ENCODE results near the gene TRIM27.
"Not testable (repeated sequence)": the region's sequence is repeated elsewhere in the genome, so short reads cannot be mapped to it uniquely, and the experiment has no call there.

TRIM27 gene

DNA sequence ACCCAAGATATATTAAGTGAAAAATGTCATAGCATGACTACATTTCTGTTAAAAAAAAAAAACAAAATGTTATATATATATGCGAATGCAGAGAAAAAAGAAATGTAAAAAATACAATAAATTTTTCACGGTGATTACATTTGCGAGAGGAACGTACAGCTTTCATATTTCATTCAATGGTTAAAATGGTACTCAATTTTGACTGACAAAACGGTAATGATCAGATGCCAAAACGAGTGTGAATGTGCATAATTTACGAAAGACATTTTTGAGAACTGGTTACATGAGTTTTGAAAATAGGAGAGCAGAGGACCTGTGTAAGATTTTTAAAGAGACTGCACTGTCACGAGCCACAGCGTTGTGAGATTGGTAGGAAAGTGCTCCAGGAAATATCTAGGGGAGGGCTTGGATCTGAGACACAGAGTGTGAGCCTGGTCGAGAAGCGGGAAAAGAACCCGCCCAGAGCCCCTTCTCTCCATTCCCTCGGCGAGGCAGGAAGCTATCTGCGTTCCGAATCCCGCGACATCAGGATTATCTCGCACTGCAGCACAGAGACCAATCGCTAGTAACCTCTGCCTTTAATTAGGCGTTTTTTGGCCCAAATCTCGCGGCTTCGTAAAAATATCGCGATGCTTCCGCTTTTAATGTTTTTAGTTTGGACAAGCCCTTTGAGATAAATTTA lies 28.5 kb downstream of the TRIM27 start:
- DNase-seq = peak; percentile 98

DNA sequence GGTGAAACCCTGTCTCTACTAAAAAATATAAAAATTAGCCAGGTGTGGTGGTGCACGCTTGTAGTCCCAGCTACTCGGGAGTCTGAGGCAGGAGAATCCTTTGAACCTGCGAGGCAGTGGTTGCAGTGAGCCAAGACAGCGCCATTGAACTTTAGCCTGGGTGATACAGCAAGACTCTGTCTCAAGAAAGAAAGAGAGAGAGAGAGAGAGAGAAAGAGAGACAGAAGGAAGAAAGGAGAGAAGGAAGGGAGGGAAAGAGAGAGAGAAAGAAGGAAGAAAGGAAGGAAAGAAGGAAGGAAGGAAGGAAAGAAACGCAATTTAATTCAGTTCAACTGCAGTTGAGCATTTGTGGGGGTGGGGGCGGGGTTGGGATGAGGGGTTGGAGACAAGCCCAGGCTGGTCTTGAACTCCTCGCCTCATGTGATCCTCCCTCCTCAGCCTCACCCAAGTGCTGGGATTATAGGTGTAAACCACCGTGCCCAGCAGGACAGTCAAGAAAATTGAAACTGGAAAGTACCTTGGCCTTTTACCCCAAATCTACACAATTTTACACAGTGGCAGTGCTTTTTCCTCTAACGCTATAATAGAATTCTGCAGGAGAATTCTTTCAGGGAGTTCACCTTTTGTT lies 30.5 kb downstream of the TRIM27 start:
- peak; percentile 10 for DNase-seq

DNA sequence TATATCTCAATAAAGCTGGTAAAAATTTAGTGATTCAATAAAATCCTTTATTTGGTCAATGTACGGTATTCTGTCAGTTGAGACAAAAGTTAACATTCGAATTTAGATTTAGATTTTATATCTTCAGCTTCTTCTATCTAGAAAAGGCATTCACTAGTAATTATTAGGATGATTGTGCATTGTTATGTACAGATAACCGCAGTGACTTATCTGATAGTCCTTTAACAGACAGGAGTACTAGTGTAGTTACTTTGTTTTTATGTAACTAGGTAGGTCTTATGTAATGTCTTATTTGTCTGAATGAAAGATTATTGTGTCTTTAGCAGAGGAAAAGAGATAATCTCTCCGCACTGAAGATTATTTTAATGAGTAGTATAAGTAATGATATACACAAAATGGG lies 31.3 kb downstream of the TRIM27 start:
- no peak for DNase-seq

DNA sequence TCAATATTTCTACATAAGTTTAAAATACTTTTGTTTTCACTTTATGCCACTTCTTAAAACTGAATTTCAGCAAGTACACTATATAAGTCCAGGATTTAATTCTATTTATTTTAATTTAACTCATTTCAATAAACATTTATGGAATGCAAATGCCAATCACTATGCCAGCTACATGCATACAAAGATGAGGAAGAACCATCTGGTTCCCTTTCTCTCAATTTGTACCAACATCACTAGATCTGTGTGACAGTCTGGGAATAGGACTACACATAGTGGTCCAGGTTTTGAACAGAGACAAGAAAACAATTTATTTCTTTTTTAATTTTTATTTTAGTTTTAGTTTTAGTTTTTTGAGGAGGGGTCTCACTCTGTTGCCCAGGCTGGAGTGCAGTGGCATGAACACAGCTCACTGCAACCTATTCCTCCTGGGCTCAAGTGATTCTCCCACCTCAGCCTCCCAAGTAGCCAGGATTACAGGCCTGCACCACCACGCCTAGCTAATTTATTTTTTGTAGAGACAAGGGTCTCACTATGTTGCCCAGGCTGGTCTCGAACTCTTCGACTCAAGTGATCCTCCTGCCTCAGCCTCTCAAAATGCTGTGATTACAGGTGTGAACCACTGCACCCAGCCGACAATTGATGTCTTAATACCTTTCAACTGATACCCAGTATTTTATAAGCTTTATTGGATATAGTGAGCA lies 35.8 kb downstream of the TRIM27 start:
- no peak for DNase-seq

DNA sequence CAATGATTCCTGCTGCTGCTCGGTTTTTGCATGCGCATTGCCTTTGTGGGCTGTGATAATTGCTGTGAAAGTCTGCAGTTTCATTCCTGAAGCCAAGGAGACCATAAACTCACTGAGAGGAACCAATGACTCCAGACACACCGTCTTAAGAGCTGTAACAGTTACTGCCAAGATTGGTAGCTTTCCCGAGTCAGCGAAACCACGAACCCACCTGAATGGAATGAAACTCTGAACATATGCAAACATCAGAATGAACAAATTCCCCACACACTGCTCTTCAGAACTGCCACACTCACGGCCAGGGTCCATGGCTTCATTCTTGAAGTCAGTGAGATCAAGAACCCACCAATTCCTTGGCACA lies 37.7 kb downstream of the TRIM27 start:
- no peak for DNase-seq

DNA sequence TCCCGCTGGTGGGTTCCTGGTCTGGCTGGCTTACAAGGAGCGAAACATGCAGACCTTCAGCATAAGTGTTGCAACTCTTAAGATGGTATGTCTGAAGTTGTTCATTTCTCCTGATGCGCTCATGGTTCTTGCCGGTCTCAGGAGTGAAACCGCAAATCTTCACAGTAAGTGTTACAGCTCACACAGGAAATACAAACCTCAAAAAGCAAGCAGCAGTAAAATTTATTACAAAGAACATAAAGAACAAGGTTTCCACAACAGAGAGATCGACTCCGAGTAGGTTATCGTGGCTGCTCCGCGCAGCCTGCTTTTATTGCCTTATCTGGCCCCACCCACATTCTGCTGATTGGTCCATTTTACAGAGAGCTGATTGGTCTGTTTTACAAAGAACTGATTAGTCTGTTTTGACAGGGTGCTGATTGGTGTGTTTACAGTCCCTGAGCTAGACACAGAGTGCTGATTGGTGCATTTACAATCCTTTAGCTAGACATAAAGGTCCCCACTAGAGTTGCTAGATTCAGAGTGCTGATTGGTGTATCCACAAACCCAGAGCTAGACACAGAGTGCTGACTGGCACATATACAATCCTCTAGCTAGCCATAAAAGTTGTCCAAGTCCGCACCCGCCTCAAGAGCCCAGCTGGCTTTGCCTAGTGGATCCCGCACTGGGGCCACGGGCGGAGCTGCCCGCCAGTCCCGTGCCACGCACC lies 39.2 kb downstream of the TRIM27 start:
- DNase-seq = no peak

DNA sequence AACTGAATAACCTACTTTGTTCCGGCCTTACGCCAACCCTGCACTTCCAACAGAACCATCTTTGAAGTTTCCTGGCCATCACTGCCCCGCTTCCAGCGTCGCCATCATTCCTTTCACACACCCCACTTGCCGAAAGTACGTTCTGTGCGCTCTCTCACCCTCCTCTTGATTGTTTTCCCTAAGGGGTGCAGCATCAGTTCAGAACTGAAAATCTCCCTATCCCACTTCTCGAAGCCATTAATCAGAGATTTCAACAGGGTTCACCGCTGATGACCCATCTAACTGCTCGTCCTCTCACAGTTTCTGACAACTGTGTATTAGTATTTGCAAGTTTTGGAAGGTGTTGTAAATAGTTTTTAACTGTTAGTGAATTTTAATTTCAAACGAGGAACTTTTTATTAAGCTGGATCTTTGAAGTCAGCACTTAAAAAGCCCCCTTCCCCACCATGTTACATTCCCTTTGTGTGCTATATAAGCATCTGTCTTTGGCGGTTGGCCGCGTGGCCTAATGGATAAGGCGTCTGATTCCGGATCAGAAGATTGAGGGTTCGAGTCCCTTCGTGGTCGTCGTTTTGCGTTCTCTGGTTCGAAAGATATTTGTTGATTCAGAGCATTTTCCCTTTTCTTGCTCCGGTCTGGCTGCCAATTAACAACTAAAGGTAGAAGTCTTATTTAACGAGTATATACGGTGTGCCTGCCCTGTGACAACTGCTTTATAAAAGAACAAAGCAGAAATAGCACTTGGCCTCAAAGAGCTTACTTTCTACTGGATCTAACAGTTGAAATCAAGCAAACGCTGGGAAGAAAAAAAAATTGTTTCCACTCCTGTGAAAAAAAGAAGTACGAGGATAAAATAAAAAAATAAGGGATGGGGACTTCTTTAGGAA lies 42.6 kb downstream of the TRIM27 start:
- DNase-seq = peak; percentile 80

DNA sequence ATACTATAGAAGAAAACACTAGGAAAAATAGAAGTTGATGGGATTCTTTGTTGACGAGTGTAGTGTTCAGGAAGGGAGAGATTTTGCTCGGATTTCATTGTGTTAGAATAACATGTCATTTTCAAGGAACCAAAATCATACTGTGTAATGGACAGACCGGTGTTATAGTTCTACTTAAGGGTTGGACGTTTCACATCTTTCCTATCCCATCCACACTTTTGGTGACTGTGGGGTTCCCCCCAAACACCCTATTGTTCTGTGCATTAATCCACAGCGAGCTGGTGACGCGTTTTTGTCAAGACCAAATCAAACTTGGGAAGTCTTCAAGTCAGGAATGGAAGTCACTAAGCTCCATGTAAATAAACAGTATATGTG lies 43.3 kb downstream of the TRIM27 start:
- no peak for DNase-seq

DNA sequence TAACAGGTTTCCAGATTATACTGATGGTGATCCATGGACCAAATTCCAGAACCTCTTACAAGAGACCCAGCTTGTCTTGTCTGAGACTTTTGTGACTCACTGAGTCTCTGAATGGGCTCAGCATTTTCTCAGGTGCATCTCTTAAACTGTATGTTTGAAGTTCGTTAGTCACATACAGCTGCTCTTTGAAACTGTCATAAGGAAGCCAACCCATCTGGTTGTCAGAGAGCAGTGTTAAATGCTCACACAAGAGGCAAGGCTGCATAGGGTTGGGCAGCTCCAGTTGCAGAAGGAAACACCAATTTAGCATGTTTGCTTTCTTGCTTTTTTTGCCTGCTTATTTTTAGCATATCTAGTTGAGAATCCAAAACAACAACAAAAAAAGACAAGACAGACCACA lies 47.1 kb downstream of the TRIM27 start:
- no peak for DNase-seq

DNA sequence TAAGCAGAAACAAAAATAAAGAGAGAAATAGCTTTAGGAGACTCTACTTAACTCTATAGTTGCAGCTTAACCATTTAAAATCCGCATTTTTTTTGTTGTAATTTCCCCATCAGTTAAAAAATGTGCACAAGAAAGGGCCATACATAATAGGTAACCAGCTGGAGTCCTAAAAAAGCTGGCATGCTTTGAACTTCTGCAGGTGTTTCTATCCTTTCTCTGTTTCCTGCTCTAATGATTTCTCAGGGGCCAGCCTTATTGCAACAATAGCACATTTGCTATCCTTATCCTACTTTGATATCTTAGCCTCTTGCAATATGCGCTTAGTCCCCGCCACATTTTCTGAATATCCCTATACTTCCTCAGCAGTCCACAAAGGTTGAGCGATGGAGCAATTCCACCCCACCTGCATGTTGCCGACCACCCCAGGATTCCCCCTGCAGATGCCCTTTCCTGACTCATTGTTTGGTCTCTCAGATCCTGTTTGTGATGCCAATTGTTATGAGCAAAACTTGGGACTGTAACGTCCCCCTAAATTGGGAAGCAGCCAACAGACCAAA lies 48.5 kb downstream of the TRIM27 start:
- DNase-seq = no peak

DNA sequence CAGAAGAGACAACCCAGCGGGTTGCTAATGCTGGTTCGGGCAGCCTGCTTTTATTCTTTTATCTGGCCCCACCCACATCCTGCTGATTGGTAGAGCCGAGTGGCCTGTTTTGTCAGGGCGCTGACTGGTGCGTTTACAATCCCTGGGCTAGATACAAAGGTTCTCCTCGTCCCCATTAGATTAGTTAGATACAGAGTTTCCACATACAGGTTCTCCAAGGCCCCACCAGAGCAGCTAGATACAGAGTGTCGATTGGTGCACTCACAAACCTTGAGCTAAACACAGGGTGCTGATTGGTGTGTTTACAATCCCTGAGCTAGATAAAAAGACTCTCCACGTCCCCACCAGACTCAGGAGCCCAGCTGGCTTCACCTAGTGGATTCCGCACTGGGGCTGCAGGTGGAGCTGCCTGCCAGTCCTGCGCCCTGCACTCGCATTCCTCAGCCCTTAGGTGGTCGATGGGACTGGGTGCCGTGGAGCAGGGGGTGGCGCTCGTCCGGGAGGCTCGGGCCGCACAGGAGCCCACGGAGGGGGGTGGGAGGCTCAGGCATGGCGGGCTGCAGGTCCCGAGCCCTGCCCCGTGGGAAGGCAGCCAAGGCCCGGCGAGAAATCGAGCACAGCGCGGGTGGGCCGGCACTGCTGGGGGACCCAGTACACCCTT lies 51.5 kb downstream of the TRIM27 start:
- not testable (repeated sequence) for DNase-seq

DNA sequence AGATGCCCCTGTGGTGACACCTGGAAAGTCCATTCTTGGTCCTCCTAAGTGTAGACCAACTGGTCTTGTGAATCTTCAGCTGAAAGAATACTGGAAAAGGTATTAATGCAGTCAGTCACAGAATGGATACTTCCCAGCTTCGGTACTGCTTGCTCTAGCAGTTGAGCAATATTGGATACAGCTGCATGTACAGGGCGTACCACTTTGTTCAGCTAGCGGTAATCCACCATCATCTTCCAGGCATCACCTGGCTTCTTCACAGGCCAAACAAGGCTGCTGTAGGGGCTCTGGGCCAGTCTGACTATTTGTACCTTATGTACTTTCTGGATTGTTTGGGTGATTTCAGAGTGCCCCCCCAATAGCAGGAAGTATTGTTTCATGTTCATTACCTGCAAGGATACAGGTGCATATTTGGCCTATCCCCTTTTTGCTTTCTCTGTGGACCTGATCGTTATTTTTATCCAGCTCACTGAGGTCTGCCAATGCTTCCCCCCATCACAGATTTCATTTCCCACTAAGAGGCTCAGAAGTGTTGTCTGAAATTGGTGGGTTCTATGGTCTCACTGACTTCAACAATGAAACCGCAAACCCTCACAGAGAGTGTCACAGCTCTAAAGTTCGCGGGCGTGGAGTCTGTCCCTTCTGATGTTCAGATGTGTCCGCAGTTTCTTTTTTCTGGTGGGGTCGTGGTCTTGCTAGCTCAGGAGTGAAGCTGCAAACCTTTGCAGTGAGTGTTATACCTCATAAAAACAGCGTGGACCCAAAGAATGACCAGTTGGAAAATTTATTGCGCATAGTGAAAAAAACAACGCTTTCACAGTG lies 52.2 kb downstream of the TRIM27 start:
- no peak for DNase-seq

DNA sequence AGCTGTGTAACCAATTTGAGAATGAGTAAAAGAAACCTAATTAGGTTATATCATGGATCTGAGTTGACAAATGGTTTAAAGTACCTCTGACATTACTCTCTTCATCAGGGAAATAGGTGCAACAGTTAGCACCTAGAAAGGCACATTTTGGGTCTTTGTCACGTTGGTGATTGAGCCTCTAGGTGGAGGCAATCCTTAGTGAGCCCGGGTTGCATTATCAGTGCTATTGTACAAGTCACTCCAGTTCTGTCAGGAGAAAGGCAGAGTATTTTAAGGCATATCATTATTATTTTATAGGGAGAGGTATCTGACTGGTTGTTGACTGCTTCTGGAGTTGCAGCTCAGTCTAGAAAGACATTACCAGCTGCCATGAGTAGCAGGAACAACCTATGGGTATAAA lies 54.9 kb downstream of the TRIM27 start:
- no peak for DNase-seq

DNA sequence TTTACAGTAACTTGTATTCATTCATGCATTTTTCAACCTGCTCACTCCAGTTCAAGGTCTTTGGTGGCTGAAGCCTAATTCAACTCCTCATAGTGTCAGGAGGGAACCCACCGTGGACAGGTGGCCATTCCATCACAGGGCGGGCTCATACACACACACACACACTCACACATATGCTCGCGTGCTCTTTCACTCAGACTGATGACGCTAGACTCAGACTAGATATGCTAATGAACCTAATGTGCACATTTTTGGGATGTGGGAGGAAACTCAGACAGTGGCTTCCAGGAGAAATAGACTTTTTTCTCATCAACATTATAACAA lies 56.7 kb downstream of the TRIM27 start:
- DNase-seq = peak; percentile 47

DNA sequence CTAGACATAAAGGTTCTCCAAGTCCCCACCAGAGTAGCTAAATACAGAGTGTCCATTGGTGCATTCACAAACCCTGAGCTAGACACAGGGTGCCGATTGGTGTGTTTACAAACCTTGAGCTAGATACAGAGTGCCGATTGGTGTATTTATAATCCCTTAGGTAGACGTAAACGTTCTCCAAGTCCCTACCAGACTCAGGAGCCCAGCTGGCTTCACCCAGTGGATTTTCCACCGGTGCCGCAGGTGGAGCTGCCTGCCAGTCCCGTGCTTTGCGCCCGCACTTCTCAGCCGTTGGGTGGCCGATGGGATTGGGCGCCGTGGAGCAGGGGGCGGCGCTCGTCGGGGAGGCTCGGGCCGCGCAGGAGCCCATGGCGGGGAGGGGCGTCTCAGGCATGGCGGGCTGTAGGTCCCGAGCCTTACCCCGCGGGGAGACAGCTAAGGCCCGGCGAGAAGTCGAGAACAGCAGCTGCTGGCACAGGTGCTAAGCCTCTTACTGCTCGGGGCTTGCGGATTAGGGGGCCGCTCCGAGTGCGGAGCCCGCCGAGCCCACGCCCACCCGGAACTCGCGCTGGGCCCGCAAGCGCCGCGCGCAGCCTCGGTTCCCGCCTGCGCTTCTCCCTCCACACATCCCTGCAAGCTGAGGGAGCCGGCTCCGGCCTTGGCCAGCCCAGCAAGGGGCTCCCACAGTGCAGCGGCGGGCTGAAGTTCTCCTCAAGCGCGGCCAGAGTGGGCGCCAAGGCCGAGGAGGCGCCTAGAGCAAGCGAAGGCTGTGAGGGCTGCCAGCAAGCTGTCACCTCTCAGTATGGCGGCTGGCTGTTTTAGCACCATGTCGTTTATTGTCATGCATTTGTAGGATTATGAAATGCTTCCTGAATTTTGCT lies 57.3 kb downstream of the TRIM27 start:
- peak; percentile 77 for DNase-seq

DNA sequence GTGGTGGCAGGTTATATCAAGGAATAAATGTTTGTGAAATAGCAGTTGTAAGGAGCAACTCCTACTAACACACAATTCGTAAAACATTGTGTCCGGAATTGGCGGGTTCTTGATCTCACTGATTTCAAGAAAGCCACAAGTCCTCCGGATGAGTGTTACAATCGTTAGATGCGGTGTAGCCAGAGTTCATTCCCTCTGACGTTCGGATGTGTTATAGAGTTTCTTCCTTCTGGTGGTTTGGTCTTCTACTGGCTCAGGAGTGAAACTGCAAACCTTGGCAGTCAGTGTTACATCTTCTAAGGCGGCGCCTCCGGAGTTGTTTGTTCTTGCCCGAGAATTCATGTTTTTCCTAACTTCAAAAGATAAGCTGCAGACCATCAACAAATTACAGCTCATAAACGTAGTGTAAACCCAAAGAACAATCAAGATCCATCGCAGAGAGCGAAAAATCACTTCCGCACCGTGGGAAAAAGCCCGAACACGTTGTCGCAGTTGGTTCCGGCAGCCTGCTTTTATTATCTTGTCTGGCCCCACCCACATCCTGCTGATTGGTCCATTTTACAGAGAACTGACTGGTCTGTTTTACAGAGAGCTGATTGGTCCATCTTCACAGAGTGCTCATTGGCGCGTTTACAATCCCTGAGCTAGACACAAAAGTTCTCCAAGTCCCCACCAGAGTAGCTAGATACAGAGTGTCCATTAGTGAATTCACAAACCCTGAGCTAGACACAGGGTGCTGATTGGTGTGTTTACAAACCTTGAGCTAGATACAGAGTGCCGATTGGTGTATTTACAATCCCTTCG lies 58.2 kb downstream of the TRIM27 start:
- DNase-seq = no peak

DNA sequence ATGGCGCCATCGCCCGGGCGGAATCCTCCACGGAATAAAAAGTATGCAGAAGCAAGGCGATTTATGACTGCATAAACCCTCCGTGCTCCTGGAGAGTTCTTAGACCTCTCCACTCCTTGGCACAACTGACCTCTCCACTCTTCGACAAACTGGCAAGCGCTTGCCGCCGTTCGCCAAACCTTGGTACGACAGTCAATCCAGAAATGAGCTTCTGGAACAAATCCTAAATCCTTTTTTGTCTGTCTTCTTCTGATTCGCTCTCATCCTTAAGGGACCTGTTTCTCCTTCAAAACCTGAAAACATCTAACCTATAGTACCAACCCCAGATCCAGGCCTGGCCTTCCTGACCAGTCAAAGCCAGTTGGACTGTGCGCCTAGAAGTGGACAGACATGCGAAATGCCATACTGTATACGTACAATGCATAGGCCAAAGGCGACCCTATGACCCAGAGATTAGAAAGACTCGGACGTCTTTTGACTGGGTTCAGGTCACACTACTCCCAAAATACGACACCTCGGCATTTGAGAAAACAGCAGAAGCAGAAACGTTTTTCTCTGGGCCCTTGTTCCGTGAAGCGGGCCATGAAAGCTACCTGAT lies 59.4 kb downstream of the TRIM27 start:
- no peak for DNase-seq

DNA sequence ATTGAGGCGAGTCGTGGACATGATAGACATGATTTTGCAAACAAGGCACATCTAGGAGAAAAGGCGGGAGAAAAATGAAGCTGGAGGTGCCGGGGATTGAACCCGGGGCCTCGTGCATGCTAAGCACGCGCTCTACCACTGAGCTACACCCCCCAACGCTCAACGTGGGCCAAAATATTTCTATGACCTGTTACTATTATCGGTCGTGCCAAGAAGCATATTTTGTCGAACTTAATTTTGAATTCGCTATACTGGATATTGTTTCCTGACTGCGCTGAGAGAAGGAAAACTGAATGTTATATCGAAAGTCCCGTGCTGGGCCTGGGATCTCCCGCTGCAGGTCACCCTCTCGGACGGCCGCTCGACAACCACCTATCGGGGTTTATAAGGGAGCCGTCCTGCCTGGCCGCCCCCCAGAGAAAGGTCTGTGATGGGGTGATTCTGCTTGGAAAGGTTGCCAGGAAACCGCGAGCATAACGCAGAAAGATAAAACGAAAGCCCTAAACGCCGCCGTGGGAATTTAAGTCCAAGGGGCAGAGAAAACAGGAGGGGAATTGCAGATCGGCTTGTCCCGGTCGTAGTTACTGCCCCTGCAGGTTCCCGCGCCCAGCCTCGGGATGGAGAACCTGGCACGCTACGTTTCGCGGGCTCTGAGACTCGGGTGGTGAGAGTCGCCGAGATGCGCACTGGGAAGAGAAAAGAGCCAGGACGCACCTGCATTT lies 60.0 kb downstream of the TRIM27 start:
- peak; percentile 88 for DNase-seq

Measured in NCI-H69 (cell line).